Testis (tissue), 2 donors: Measurements from ENCODE around the gene RNF224.

Experiments
- POLR2A ChIP-seq: fragments of 450-650 bp; IDR thresholded peaks from one replicate; pipeline ENCODE4 v1.6.1; 2017; ENCODE audit warnings: antibody characterized with exemption, mild to moderate bottlenecking, moderate library complexity
- TF ChIP-seq, protein P1 (sequence below), 3 experiments: fragments of 450-650 bp in 2 of 3; fragments of 200-600 bp in 1 of 3; sonication (generic) in 1 of 3; IDR thresholded peaks; one replicate each; pipeline ENCODE4 v1.5.1; 2016 to 2019; ENCODE audit warnings: antibody characterized with exemption in 3 of 3, mild to moderate bottlenecking in 2 of 3, moderate library complexity in 1 of 3

DNA sequence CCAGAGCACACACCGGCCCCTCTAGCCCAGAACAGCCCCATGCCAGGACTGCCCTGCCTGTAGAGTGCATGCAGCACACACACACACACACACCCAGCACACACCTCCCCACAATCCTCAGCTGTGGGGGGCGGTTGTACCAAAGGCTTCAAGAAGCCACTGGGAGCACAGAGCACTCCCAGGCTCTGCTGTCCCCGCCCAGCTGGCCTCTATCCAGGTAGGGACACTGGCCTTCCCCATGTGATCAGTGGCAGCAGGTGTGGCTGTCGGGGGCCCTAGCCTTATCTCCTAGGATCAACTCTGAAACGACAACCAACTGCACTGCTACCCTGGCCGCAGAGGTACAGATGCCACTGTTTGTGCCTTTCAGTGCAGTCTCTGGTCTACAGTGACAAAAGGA lies 40.9 kb upstream of the RNF224 start:
- TF ChIP-seq POLR2A = no peak
- TF ChIP-seq, protein P1, sequence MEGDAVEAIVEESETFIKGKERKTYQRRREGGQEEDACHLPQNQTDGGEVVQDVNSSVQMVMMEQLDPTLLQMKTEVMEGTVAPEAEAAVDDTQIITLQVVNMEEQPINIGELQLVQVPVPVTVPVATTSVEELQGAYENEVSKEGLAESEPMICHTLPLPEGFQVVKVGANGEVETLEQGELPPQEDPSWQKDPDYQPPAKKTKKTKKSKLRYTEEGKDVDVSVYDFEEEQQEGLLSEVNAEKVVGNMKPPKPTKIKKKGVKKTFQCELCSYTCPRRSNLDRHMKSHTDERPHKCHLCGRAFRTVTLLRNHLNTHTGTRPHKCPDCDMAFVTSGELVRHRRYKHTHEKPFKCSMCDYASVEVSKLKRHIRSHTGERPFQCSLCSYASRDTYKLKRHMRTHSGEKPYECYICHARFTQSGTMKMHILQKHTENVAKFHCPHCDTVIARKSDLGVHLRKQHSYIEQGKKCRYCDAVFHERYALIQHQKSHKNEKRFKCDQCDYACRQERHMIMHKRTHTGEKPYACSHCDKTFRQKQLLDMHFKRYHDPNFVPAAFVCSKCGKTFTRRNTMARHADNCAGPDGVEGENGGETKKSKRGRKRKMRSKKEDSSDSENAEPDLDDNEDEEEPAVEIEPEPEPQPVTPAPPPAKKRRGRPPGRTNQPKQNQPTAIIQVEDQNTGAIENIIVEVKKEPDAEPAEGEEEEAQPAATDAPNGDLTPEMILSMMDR (IDR thresholded peaks at IDR 0.05) = no peak
